ENCODE results near the gene C12orf57. TPM values are rescaled to one million over a fixed set of nuclear protein-coding genes. Genes with fewer than 3 reads are reported as not detected.

The C12orf57 gene
- total and polyA plus RNA-seq, 4 experiments from 2014 or later, result 155 to 425 (median 334) TPM

DNA sequence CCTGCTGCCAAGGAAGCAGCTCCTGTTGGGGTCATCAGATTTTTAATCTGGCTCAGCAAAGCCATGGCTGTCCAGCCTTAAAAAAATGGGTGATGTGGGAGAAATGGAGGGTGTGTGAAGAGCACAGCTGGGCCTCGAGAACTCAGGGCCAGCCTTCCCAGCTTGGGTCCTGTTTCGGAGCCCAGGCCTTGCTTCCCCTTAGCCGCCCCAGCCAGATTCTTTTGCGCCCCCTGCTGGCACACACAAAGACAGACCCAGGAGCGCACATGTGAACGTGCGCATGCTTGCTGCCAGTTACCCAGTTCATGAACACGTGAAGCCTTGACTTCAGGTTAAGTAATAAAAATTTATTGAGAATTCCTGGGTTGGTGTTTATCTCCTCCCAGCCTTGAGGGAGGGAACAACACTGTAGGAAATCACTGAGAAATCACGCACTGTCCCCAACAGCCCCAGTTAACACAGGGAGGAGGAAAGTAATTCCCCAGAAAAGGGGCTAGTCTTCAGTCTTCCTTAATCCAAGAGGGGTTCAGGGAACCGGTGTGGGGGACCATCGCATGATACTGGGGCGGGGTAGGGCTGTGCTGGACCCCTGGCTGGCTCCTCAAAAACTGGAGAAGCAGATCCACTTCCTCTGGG is 21.3 kb downstream of the C12orf57 start:
- Histone ChIP-seq H3K27ac (ENCODE audit: low read depth, low read length) (peak overlapping the region; percentile 53), H3K27me3 (ENCODE audit: insufficient read depth, low read length) (no peaks in the 10 kb centered on the region), H3K36me3 (ENCODE audit: insufficient read depth, low read length) (peaks cover 45% of the 10 kb centered on the region), H3K4me3 (ENCODE audit: low read length in 2 of 2) (no peak overlapping the region), H3K4me1 (ENCODE audit: insufficient read depth, low read length) (peaks cover 68% of the 10 kb centered on the region), H3K9me3 (ENCODE audit: control insufficient read depth in 1 of 2, low read length in 2 of 2) (no peaks in the 10 kb centered on the region)
- DNase-seq, result peak; percentile 85 to 87 (median 85)
- ChIA-PET POLR2A (ENCODE audit: partially characterized antibody) (interaction anchor here (0.8 to 13.5 kb wide), 9 partner anchors 19 to 143 kb away, joined by 3 to 1807 read pairs (median 9); partner anchors contain the start of genes ATN1, C12orf57, ENO2 and LPCAT3), CTCF (ENCODE audit: partially characterized antibody) (interaction anchor here (0.7 to 13.5 kb wide), 18 partner anchors 10 to 267 kb away, joined by 3 to 774 read pairs (median 4); partner anchors contain the start of genes C12orf57, PTPN6, RNU7-1 and SPSB2)
- Mint-ChIP-seq H3K36me3 (peaks cover 32 to 54% of the 10 kb centered on the region in 2 donors), H3K9me3 (no peaks in the 10 kb centered on the region), H3K27me3 (no peaks in the 10 kb centered on the region), H3K27ac (peak overlapping the region; percentile 88 to 94 (median 93)), H3K4me3 (peak overlapping the region in 1 of 8 donors; percentile 39), H3K4me1 (peaks cover 32 to 63% (median 47%) of the 10 kb centered on the region in 4 donors)
- intact Hi-C loops (cut with micrococcal nuclease), result loop anchor here (1.0 kb wide), 3 partner anchors 21 to 96 kb away; partner anchors contain the start of gene C12orf57

DNA sequence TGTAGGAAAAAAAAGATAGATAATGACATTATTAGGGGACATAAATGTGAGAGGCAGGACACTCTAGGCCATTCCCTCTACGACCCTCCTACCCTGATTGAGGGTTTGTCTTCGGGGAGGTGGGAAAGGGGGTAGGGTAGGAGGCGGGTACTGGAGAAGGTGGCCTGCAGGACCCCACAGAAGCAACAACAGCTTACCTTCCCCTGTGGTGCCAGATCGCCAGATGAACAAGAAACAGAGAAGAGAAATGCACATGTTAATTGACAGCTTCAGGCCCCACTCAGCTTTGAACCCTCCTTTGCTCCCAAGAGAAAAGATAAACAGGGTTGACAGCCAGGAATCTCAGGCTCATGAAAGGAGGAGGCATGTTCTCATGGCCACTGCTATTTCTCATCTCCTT is 21.9 kb downstream of the C12orf57 start:
- H3K36me3 Mint-ChIP-seq, result peaks cover 32 to 55% of the 10 kb centered on the region in 2 donors
- H3K4me1 Mint-ChIP-seq, result peaks cover 27 to 60% (median 44%) of the 10 kb centered on the region in 4 donors
- ChIA-PET POLR2A (ENCODE audit: partially characterized antibody) (interaction anchor here (1.3 to 13.5 kb wide), 4 partner anchors 20 to 96 kb away, joined by 3 to 1807 read pairs (median 48); partner anchors contain the start of genes ATN1, C12orf57, PTPN6 and RNU7-1), CTCF (ENCODE audit: partially characterized antibody) (interaction anchor here (0.9 to 13.5 kb wide), 7 partner anchors 9 to 268 kb away, joined by 3 to 774 read pairs (median 5); partner anchors contain the start of genes C12orf57, PTPN6 and RNU7-1)
- DNase-seq, result no peak
- Histone ChIP-seq H3K36me3 (ENCODE audit: insufficient read depth, low read length) (peaks cover 40% of the 10 kb centered on the region), H3K4me3 (ENCODE audit: low read length in 2 of 2) (no peak overlapping the region), H3K27me3 (ENCODE audit: insufficient read depth, low read length) (no peaks in the 10 kb centered on the region), H3K9me3 (ENCODE audit: control insufficient read depth in 1 of 2, low read length in 2 of 2) (no peaks in the 10 kb centered on the region), H3K4me1 (ENCODE audit: insufficient read depth, low read length) (peaks cover 63% of the 10 kb centered on the region), H3K27ac (ENCODE audit: low read depth, low read length) (peak overlapping the region; percentile 53)
- H3K9me3 Mint-ChIP-seq, result no peaks in the 10 kb centered on the region
- intact Hi-C loops (cut with micrococcal nuclease), result loop anchor here (1.0 kb wide), 3 partner anchors 21 to 96 kb away; partner anchors contain the start of gene C12orf57
- H3K27me3 Mint-ChIP-seq, result no peaks in the 10 kb centered on the region
- H3K27ac Mint-ChIP-seq, result peak overlapping the region; percentile 88 to 94 (median 93)
- no peak overlapping the region for H3K4me3 Mint-ChIP-seq

GRCh38 chr12:6966351-6966750 is 22.5 kb downstream of the C12orf57 start:
- Histone ChIP-seq H3K9me3 (ENCODE audit: control insufficient read depth in 1 of 2, low read length in 2 of 2) (no peaks in the 10 kb centered on the region), H3K4me3 (ENCODE audit: low read length in 2 of 2) (no peak overlapping the region), H3K27me3 (ENCODE audit: insufficient read depth, low read length) (no peaks in the 10 kb centered on the region), H3K27ac (ENCODE audit: low read depth, low read length) (no peak overlapping the region), H3K36me3 (ENCODE audit: insufficient read depth, low read length) (peaks cover 40% of the 10 kb centered on the region), H3K4me1 (ENCODE audit: insufficient read depth, low read length) (peaks cover 57% of the 10 kb centered on the region)
- POLR2A ChIA-PET (ENCODE audit: partially characterized antibody), result interaction anchor here (1.3 to 13.5 kb wide), 3 partner anchors 20 to 94 kb away, joined by 3 to 1807 read pairs (median 86); partner anchors contain the start of genes ATN1, C12orf57, PTPN6 and RNU7-1
- Mint-ChIP-seq H3K4me3 (peak overlapping the region in 1 of 8 donors; percentile 25), H3K9me3 (no peaks in the 10 kb centered on the region), H3K36me3 (peaks cover 29 to 52% of the 10 kb centered on the region in 2 donors), H3K27ac (peak overlapping the region in 6 of 7 donors; percentile 36 to 93 (median 62)), H3K27me3 (no peaks in the 10 kb centered on the region), H3K4me1 (peaks cover 24 to 58% (median 42%) of the 10 kb centered on the region in 4 donors)
- CTCF ChIA-PET (ENCODE audit: partially characterized antibody), result interaction anchor here (0.9 to 13.5 kb wide), 7 partner anchors 9 to 94 kb away, joined by 3 to 774 read pairs (median 4); partner anchors contain the start of genes C12orf57, PTPN6 and RNU7-1
- no peak for DNase-seq
- intact Hi-C loops (cut with micrococcal nuclease), result no loop called here

DNA sequence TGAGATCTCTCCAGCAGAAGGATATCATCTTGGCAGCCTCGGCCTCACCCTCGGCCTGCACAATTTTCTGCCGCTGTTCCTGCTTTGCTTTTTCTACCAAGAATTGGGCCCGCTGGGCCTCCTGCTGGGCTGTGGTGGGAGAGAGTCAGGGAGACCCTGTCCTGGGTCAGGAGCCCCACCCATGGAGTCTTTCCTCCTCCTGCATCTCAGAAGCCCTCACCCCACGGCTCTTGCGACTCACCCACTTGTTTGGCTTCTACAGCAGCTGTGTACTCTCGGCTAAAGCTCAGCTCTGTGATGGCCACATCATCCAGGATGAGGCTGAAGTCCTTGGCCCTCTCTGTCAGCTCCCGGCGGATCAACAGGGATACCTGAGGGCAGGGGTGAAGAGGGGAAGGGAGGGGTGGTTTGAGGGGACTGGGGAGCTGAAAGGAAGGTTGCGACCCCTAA is 23.9 kb downstream of the C12orf57 start:
- intact Hi-C loops (cut with micrococcal nuclease), result no loop called here
- POLR2A ChIA-PET (ENCODE audit: partially characterized antibody), result interaction anchor here (0.9 to 9.2 kb wide), 7 partner anchors 9 to 116 kb away, joined by 3 to 225 read pairs (median 7); partner anchors contain the start of genes C12orf57, PTPN6, RNU7-1 and USP5
- peaks cover 28 to 56% of the 10 kb centered on the region in 2 donors for H3K36me3 Mint-ChIP-seq
- H3K4me3 ChIP-seq (ENCODE audit: low read length in 2 of 2), result no peak overlapping the region
- no peak for DNase-seq
- H3K27ac Mint-ChIP-seq, result peak overlapping the region in 2 of 7 donors; percentile 30 to 93
- H3K4me3 Mint-ChIP-seq, result peak overlapping the region in 1 of 8 donors; percentile 20
- H3K4me1 ChIP-seq (ENCODE audit: insufficient read depth, low read length), result peaks cover 56% of the 10 kb centered on the region
- peaks cover 0 to under 1% (median 0%) of the 10 kb centered on the region in 8 donors for H3K9me3 Mint-ChIP-seq
- peaks cover 40% of the 10 kb centered on the region for H3K36me3 ChIP-seq (ENCODE audit: insufficient read depth, low read length)
- H3K27ac ChIP-seq (ENCODE audit: low read depth, low read length), result no peak overlapping the region
- H3K9me3 ChIP-seq (ENCODE audit: control insufficient read depth in 1 of 2, low read length in 2 of 2), result no peaks in the 10 kb centered on the region
- no peaks in the 10 kb centered on the region for H3K27me3 ChIP-seq (ENCODE audit: insufficient read depth, low read length)
- H3K27me3 Mint-ChIP-seq, result no peaks in the 10 kb centered on the region
- CTCF ChIA-PET (ENCODE audit: partially characterized antibody), result interaction anchor here (0.6 to 3.1 kb wide), 9 partner anchors 10 to 282 kb away, joined by 3 to 81 read pairs (median 9); partner anchors contain the start of genes C12orf57, C1RL, RNU7-1 and SPSB2
- peaks cover 24 to 59% (median 41%) of the 10 kb centered on the region in 4 donors for H3K4me1 Mint-ChIP-seq

- peaks cover 28 to 56% of the 10 kb centered on the region in 2 donors for H3K36me3 Mint-ChIP-seq
- H3K27ac Mint-ChIP-seq, result peak overlapping the region in 6 of 7 donors; percentile 85 to 100 (median 93)
- ChIA-PET POLR2A (ENCODE audit: partially characterized antibody) (interaction anchor here (0.9 to 9.2 kb wide), 15 partner anchors 10 to 127 kb away, joined by 3 to 225 read pairs (median 5); partner anchors contain the start of genes C12orf57, PTPN6, RNU7-1 and SPSB2), CTCF (ENCODE audit: partially characterized antibody) (interaction anchor here (0.9 to 3.1 kb wide), 10 partner anchors 11 to 141 kb away, joined by 3 to 81 read pairs (median 9); partner anchors contain the start of genes C12orf57, C1RL, CDCA3 and RNU7-1)
- Histone ChIP-seq H3K27ac (ENCODE audit: low read depth, low read length) (peak overlapping the region; percentile 16), H3K9me3 (ENCODE audit: control insufficient read depth in 1 of 2, low read length in 2 of 2) (no peaks in the 10 kb centered on the region), H3K4me3 (ENCODE audit: low read length in 2 of 2) (no peak overlapping the region), H3K36me3 (ENCODE audit: insufficient read depth, low read length) (peaks cover 40% of the 10 kb centered on the region), H3K4me1 (ENCODE audit: insufficient read depth, low read length) (peaks cover 50% of the 10 kb centered on the region), H3K27me3 (ENCODE audit: insufficient read depth, low read length) (no peaks in the 10 kb centered on the region)
- intact Hi-C loops (cut with micrococcal nuclease), result no loop called here
- H3K27me3 Mint-ChIP-seq, result no peaks in the 10 kb centered on the region
- H3K4me1 Mint-ChIP-seq, result peaks cover 24 to 63% (median 41%) of the 10 kb centered on the region in 4 donors
- H3K9me3 Mint-ChIP-seq, result peaks cover 0 to 2% (median 0%) of the 10 kb centered on the region in 8 donors
- no peak for DNase-seq
- peak overlapping the region in 7 of 8 donors; percentile 7 to 100 (median 70) for H3K4me3 Mint-ChIP-seq
Observed at GRCh38 chr12:6968426-6968825, 24.6 kb downstream of the C12orf57 start.

DNA sequence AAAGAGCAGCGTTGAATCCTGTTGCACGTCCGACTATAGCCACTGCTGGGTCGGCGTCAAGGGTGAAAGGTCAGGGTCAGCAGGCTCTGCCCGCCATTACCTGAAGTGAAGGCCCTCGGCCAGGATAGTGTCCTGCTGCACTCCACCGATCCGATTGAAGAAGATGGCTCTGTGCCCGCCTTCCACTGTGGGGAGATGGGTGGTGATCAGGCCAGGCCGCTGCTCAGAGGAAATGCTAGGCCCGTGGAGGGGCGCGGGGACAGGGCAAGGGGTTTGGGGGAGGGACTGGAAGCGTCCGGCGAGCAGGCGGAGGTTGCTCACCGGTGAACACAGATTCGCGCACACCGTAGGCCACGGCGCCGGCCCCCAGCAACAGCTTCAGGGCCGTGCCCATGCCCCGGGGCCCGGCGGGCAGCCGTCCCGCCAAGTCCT is 26.3 kb downstream of the C12orf57 start:
- CTCF ChIA-PET (ENCODE audit: partially characterized antibody), result interaction anchor here (3.0 to 3.1 kb wide), 2 partner anchors 24 to 139 kb away, joined by 16 to 81 read pairs; partner anchors contain the start of genes C12orf57, C1RL and RNU7-1
- DNase-seq, result peak in 1 of 5 donors; percentile 43
- intact Hi-C loops (cut with micrococcal nuclease), result loop anchor here (1.0 to 2.0 kb wide), 11 partner anchors 26 to 307 kb away; partner anchors contain the start of genes C12orf57, ING4, LPCAT3 and LRRC23
- H3K9me3 Mint-ChIP-seq, result peaks cover 0 to 2% (median 0%) of the 10 kb centered on the region in 8 donors
- H3K27me3 Mint-ChIP-seq, result no peaks in the 10 kb centered on the region
- peaks cover 29 to 68% of the 10 kb centered on the region in 2 donors for H3K36me3 Mint-ChIP-seq
- H3K4me3 Mint-ChIP-seq, result peak overlapping the region; percentile 100
- peak overlapping the region; percentile 68 to 74 for H3K4me3 ChIP-seq (ENCODE audit: low read length in 2 of 2)
- peak overlapping the region; percentile 93 for H3K27ac ChIP-seq (ENCODE audit: low read depth, low read length)
- H3K4me1 ChIP-seq (ENCODE audit: insufficient read depth, low read length), result peaks cover 38% of the 10 kb centered on the region
- POLR2A ChIA-PET (ENCODE audit: partially characterized antibody), result interaction anchor here (1.4 to 9.2 kb wide), 5 partner anchors 9 to 56 kb away, joined by 4 to 225 read pairs (median 6); partner anchors contain the start of genes C12orf57, ENO2, PTPN6 and RNU7-1
- H3K9me3 ChIP-seq (ENCODE audit: control insufficient read depth in 1 of 2, low read length in 2 of 2), result no peaks in the 10 kb centered on the region
- H3K27me3 ChIP-seq (ENCODE audit: insufficient read depth, low read length), result no peaks in the 10 kb centered on the region
- H3K36me3 ChIP-seq (ENCODE audit: insufficient read depth, low read length), result peaks cover 53% of the 10 kb centered on the region
- H3K4me1 Mint-ChIP-seq, result peaks cover 21 to 61% (median 36%) of the 10 kb centered on the region in 4 donors
- peak overlapping the region; percentile 93 to 100 (median 100) for H3K27ac Mint-ChIP-seq

Measured in CD4-positive, alpha-beta memory T cell (primary cell).